Fibroblast of lung (primary cell): Measurements from ENCODE around the gene FAM193B. TPM values are rescaled to one million over a fixed set of nuclear protein-coding genes. Genes with fewer than 3 reads are reported as not detected.

Source experiments
- DNase-seq, 2 donors: peaks; one replicate each; pipeline versions ENCODE4 v3.0.0 to v3.0.0-alpha.2; 2010; ENCODE audit warnings: low read depth in 2 of 2
- H2AFZ ChIP-seq: 2 replicates; pipeline ENCODE4 v1.5.1; 2012; ENCODE audit warnings: low read length, control low read depth, inconsistent platforms
- H3K27ac ChIP-seq: 2 replicates; pipeline ENCODE4 v1.5.1; 2011; ENCODE audit warnings: low read length, control low read depth; ENCODE audit not compliant: insufficient read depth
- H3K27me3 ChIP-seq: 2 replicates; pipeline ENCODE4 v1.5.1; 2011; ENCODE audit warnings: mild to moderate bottlenecking, low read length; ENCODE audit not compliant: control insufficient read depth, insufficient read depth
- H3K36me3 ChIP-seq: 2 replicates; pipeline ENCODE4 v1.5.1; 2011; ENCODE audit warnings: low read length; ENCODE audit not compliant: control insufficient read depth, insufficient read depth
- H3K4me1 ChIP-seq: 2 replicates; pipeline ENCODE4 v1.5.1; 2011; ENCODE audit warnings: low read length; ENCODE audit not compliant: control insufficient read depth, insufficient read depth; ENCODE audit errors: extremely low read depth
- H3K4me2 ChIP-seq: 2 replicates; pipeline ENCODE4 v1.5.1; 2011; ENCODE audit warnings: low read length, control low read depth; ENCODE audit not compliant: insufficient read depth; ENCODE audit errors: extremely low read depth
- H3K4me3 ChIP-seq, 4 experiments: fragments of 200-600 bp in 1 of 4; sonication (generic) in 1 of 4; replicated peaks in 1 of 4; 2 replicates each; pipeline ENCODE4 v1.5.1; 2011 to 2016; ENCODE audit warnings: low read length in 4 of 4, low read depth in 3 of 4, mild to moderate bottlenecking in 3 of 4, control low read depth in 2 of 4, inconsistent platforms in 1 of 4, mixed read lengths in 1 of 4; ENCODE audit not compliant: insufficient read depth in 1 of 4; ENCODE audit errors: control extremely low read depth in 1 of 4
- H3K79me2 ChIP-seq: 2 replicates; pipeline ENCODE4 v1.5.1; 2012; ENCODE audit warnings: mild to moderate bottlenecking, low read length, inconsistent platforms; ENCODE audit not compliant: control insufficient read depth, insufficient read depth
- H3K9ac ChIP-seq: 2 replicates; pipeline ENCODE4 v1.5.1; 2011; ENCODE audit warnings: mild to moderate bottlenecking, low read length, control low read depth; ENCODE audit not compliant: insufficient read depth
- H3K9me3 ChIP-seq: 2 replicates; pipeline ENCODE4 v1.5.1; 2012; ENCODE audit warnings: low read depth, low read length; ENCODE audit not compliant: control insufficient read depth, insufficient read depth
- H4K20me1 ChIP-seq: 2 replicates; pipeline ENCODE4 v1.5.1; 2011; ENCODE audit warnings: low read length; ENCODE audit not compliant: control insufficient read depth, insufficient read depth; ENCODE audit errors: extremely low read depth
- CTCF ChIP-seq, 2 donors: IDR thresholded peaks in 1 of 2; conservative IDR thresholded peaks in 1 of 2; 1 replicate in 1 of 2; 2 replicates in 1 of 2; pipeline ENCODE4 v1.5.1; 2011 to 2012; ENCODE audit warnings: low read length in 2 of 2, control low read depth in 1 of 2, inconsistent platforms in 1 of 2, low read depth in 1 of 2, mild to moderate bottlenecking in 1 of 2
- EZH2 ChIP-seq: IDR thresholded peaks from 2 replicates; pipeline ENCODE4 v1.5.1; 2012; ENCODE audit warnings: low read length, control low read depth, mild to moderate bottlenecking; ENCODE audit errors: missing control alignments
- polyA plus RNA-seq, 2 donors: library from polyadenylated mRNA; depleted of rRNA in 1 of 2; stranded (reverse) in 1 of 2; unstranded in 1 of 2; fragments of >200 nt; gene quantifications; 2 replicates each; pipeline ENCODE4 v1.2.1, GENCODE V29; 2011 to 2012; ENCODE audit warnings: missing spikeins in 1 of 2
- total RNA-seq: library from RNA; depleted of rRNA; stranded (reverse); fragments of >200 nt; gene quantifications from 2 replicates; pipeline ENCODE4 v1.2.1, GENCODE V29; 2014

FAM193B gene
- total and polyA plus RNA-seq, 2 donors (not counting 1 experiment from before 2014, with no cell fraction given): 27.9 to 28.4 TPM

GRCh38 chr5:177557041-177557647 lies 2.8 kb upstream of the FAM193B start:
- no peak overlapping the region for H3K27ac ChIP-seq
- no peaks in the 10 kb centered on the region for H3K27me3 ChIP-seq
- H3K79me2 ChIP-seq: peaks cover 20% of the 10 kb centered on the region
- H3K9ac ChIP-seq: no peak overlapping the region
- H3K36me3 ChIP-seq: no peaks in the 10 kb centered on the region
- no peaks in the 10 kb centered on the region for H3K4me1 ChIP-seq
- no peaks in the 10 kb centered on the region for H4K20me1 ChIP-seq
- TF ChIP-seq EZH2: no peak
- TF ChIP-seq CTCF (conservative IDR thresholded peaks at IDR 0.05 in 1 of 2, IDR thresholded peaks at IDR 0.05 in 1 of 2; ENCODE audit: low read depth in 1 of 2, low read length in 2 of 2): no peak
- H2AFZ ChIP-seq: no peak overlapping the region
- H3K9me3 ChIP-seq: no peaks in the 10 kb centered on the region
- peak in 1 of 2 donors; percentile 52 for DNase-seq
- H3K4me3 ChIP-seq: no peak overlapping the region
- H3K4me2 ChIP-seq: no peak overlapping the region

GRCh38 chr5:177555665-177556064 lies 1.3 kb upstream of the FAM193B start:
- Histone ChIP-seq H3K36me3 (peaks cover 2% of the 10 kb centered on the region), H3K9ac (no peak overlapping the region), H3K4me1 (no peaks in the 10 kb centered on the region), H3K27ac (no peak overlapping the region), H3K4me2 (no peak overlapping the region), H3K79me2 (peaks cover 35% of the 10 kb centered on the region), H4K20me1 (no peaks in the 10 kb centered on the region), H2AFZ (no peak overlapping the region), H3K9me3 (no peaks in the 10 kb centered on the region), H3K27me3 (no peaks in the 10 kb centered on the region), H3K4me3 (no peak overlapping the region)
- TF ChIP-seq CTCF (conservative IDR thresholded peaks at IDR 0.05 in 1 of 2, IDR thresholded peaks at IDR 0.05 in 1 of 2; ENCODE audit: low read depth in 1 of 2, low read length in 2 of 2): no peak
- DNase-seq: no peak

GRCh38 chr5:177555228-177555627 lies 865 bp upstream of the FAM193B start:
- H3K9ac ChIP-seq: no peak overlapping the region
- no peak for TF ChIP-seq CTCF (conservative IDR thresholded peaks at IDR 0.05 in 1 of 2, IDR thresholded peaks at IDR 0.05 in 1 of 2; ENCODE audit: low read depth in 1 of 2, low read length in 2 of 2)
- TF ChIP-seq EZH2: no peak
- H3K4me1 ChIP-seq: no peaks in the 10 kb centered on the region
- no peaks in the 10 kb centered on the region for H3K27me3 ChIP-seq
- peaks cover 2% of the 10 kb centered on the region for H3K36me3 ChIP-seq
- no peaks in the 10 kb centered on the region for H4K20me1 ChIP-seq
- peaks cover 39% of the 10 kb centered on the region for H3K79me2 ChIP-seq
- peak overlapping the region in 2 of 4 experiments; percentile 70 to 84 for H3K4me3 ChIP-seq
- peak overlapping the region; percentile 83 for H3K4me2 ChIP-seq
- H3K9me3 ChIP-seq: no peaks in the 10 kb centered on the region
- DNase-seq: no peak
- H3K27ac ChIP-seq: no peak overlapping the region
- H2AFZ ChIP-seq: no peak overlapping the region
